Panc1 (cell line): Measurements from ENCODE around the gene C14orf93. TPM values are rescaled to one million over a fixed set of nuclear protein-coding genes. Genes with fewer than 3 reads are reported as not detected.

Experiments used
- ATAC-seq: fragments of 200-7000 bp; cut with Tn5 transposase; 2 replicates; pipeline ENCODE4 v1.9.1; 2020; ENCODE audit warnings: mild to moderate bottlenecking, moderate library complexity
- BruUV-seq: library from RNA; stranded (reverse); fragments of 400-500 nt; replicated peaks from 2 replicates; lab custom pipeline; 2021; lab: Mats Ljungman, UMichigan
- CTCF ChIA-PET: fragments of 300-600 bp; sonication (Branson Sonifier 250); formaldehyde crosslinking; loops from one replicate; lab custom pipeline; 2022; ENCODE audit warnings: antibody characterized with exemption; lab: Charles Lee
- POLR2A ChIA-PET: fragments of 300-600 bp; sonication (Branson Sonifier 250); formaldehyde crosslinking; loops from one replicate; lab custom pipeline; 2022; ENCODE audit warnings: antibody characterized with exemption; lab: Charles Lee
- DNase-seq: peaks from one replicate; pipeline ENCODE4 v3.0.0-alpha.2; 2010; ENCODE audit warnings: low read depth, low spot score
- H3K27ac ChIP-seq: 2 replicates; pipeline ENCODE4 v1.5.1; 2011; ENCODE audit warnings: mild to moderate bottlenecking, low read length, inconsistent platforms
- H3K27me3 ChIP-seq: fragments of 200-500 bp; sonication (Bioruptor generic); 2 replicates; pipeline ENCODE4 v1.6.0; 2014; ENCODE audit warnings: low read length, inconsistent platforms; ENCODE audit not compliant: control insufficient read depth, insufficient read depth
- H3K36me3 ChIP-seq: fragments of 200-500 bp; sonication (Bioruptor generic); 2 replicates; pipeline ENCODE4 v1.5.1; 2014; ENCODE audit warnings: inconsistent platforms, mild to moderate bottlenecking, low read length, moderate library complexity; ENCODE audit not compliant: control insufficient read depth, insufficient read depth
- H3K4me1 ChIP-seq: 2 replicates; pipeline ENCODE4 v1.5.1; 2011; ENCODE audit warnings: inconsistent platforms, mild to moderate bottlenecking, low read length, moderate library complexity; ENCODE audit not compliant: control insufficient read depth, insufficient read depth
- H3K4me3 ChIP-seq, 2 experiments: 2 replicates each; pipeline ENCODE4 v1.5.1; 2011 to 2012; ENCODE audit warnings: low read depth in 2 of 2, low read length in 2 of 2, mild to moderate bottlenecking in 2 of 2, inconsistent platforms in 1 of 2, moderate library complexity in 1 of 2
- H3K9me3 ChIP-seq: fragments of 200-500 bp; sonication (Bioruptor generic); 2 replicates; pipeline ENCODE4 v1.5.1; 2014; ENCODE audit warnings: low read depth, mild to moderate bottlenecking, inconsistent platforms, low read length, moderate library complexity; ENCODE audit not compliant: control insufficient read depth, insufficient read depth
- POLR2AphosphoS5 ChIP-seq: IDR thresholded peaks from 2 replicates; pipeline ENCODE4 v1.6.1; 2012; ENCODE audit warnings: mild to moderate bottlenecking, low read depth, low read length, moderate library complexity
- SIN3A ChIP-seq: IDR thresholded peaks from 2 replicates; pipeline ENCODE4 v1.6.1; 2012; ENCODE audit warnings: low read depth, mild to moderate bottlenecking, low read length, moderate library complexity, borderline replicate concordance; ENCODE audit not compliant: insufficient read depth
- TCF7L2 ChIP-seq: IDR thresholded peaks from 2 replicates; pipeline ENCODE4 v1.6.1; 2011; ENCODE audit warnings: mild to moderate bottlenecking, low read depth, low read length, inconsistent platforms
- in situ Hi-C: cut with HindIII; loops from 2 replicates; pipeline ENCODE4 v1.10.0; 2016; ENCODE audit warnings: low sequenced_read_pairs, low pct_unique_long_range_greater_than_20kb
- intact Hi-C: fragments of 100-400 bp; cut with micrococcal nuclease; formaldehyde crosslinking; loops from one replicate; pipeline ENCODE4 v1.10.0; 2022; ENCODE audit not compliant: unreplicated experiment
- total RNA-seq: library from RNA; stranded (reverse); gene quantifications from one replicate; pipeline ENCODE4 v1.2.1, GENCODE V29; 2021; ENCODE audit not compliant: unreplicated experiment
- TF ChIP-seq, protein P1 (sequence below): fragments of 450-650 bp; IDR thresholded peaks from 2 replicates; pipeline ENCODE4 v1.5.1; 2017; ENCODE audit warnings: mild to moderate bottlenecking
- TF ChIP-seq, protein P2 (sequence below), 2 experiments: IDR thresholded peaks; 2 replicates each; pipeline ENCODE4 v1.6.1; 2011 to 2012; ENCODE audit warnings: low read depth in 2 of 2, control low read depth in 1 of 2, low read length in 1 of 2, mild to moderate bottlenecking in 1 of 2, moderate library complexity in 1 of 2; ENCODE audit not compliant: insufficient read depth in 1 of 2

Gene C14orf93
- total RNA-seq, 1 experiment from 2014 or later, result 5.6 TPM

DNA sequence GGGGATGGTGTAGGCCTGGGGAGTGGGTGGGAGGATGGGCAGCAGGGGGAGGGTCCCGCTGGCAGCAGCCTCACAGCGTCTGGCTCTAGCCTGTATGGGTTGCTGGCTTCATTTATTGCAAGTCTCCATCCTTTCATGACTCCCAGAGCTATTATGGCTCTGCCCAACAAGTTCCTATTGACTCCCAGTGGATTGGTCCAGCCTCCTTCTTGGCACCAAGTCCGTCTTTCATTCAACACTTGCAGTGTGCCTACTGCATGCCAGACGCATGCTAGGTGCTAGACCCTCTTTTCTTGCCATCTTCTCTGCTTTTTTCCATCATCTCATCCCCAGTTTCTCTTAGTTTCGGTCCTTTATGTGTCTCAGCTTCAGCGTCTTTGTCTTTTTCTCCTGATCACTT lies 33.2 kb upstream of the C14orf93 start:
- POLR2A ChIA-PET, result no interaction called here
- Histone ChIP-seq H3K4me3 (no peak overlapping the region), H3K36me3 (no peaks in the 10 kb centered on the region), H3K27ac (no peak overlapping the region), H3K4me1 (no peaks in the 10 kb centered on the region), H3K27me3 (no peaks in the 10 kb centered on the region), H3K9me3 (no peaks in the 10 kb centered on the region)
- intact Hi-C loops, result no loop called here
- DNase-seq, result no peak
- in situ Hi-C loops, result no loop called here
- TF ChIP-seq, protein P1, sequence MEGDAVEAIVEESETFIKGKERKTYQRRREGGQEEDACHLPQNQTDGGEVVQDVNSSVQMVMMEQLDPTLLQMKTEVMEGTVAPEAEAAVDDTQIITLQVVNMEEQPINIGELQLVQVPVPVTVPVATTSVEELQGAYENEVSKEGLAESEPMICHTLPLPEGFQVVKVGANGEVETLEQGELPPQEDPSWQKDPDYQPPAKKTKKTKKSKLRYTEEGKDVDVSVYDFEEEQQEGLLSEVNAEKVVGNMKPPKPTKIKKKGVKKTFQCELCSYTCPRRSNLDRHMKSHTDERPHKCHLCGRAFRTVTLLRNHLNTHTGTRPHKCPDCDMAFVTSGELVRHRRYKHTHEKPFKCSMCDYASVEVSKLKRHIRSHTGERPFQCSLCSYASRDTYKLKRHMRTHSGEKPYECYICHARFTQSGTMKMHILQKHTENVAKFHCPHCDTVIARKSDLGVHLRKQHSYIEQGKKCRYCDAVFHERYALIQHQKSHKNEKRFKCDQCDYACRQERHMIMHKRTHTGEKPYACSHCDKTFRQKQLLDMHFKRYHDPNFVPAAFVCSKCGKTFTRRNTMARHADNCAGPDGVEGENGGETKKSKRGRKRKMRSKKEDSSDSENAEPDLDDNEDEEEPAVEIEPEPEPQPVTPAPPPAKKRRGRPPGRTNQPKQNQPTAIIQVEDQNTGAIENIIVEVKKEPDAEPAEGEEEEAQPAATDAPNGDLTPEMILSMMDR, result no peak
- TF ChIP-seq, protein P2, sequence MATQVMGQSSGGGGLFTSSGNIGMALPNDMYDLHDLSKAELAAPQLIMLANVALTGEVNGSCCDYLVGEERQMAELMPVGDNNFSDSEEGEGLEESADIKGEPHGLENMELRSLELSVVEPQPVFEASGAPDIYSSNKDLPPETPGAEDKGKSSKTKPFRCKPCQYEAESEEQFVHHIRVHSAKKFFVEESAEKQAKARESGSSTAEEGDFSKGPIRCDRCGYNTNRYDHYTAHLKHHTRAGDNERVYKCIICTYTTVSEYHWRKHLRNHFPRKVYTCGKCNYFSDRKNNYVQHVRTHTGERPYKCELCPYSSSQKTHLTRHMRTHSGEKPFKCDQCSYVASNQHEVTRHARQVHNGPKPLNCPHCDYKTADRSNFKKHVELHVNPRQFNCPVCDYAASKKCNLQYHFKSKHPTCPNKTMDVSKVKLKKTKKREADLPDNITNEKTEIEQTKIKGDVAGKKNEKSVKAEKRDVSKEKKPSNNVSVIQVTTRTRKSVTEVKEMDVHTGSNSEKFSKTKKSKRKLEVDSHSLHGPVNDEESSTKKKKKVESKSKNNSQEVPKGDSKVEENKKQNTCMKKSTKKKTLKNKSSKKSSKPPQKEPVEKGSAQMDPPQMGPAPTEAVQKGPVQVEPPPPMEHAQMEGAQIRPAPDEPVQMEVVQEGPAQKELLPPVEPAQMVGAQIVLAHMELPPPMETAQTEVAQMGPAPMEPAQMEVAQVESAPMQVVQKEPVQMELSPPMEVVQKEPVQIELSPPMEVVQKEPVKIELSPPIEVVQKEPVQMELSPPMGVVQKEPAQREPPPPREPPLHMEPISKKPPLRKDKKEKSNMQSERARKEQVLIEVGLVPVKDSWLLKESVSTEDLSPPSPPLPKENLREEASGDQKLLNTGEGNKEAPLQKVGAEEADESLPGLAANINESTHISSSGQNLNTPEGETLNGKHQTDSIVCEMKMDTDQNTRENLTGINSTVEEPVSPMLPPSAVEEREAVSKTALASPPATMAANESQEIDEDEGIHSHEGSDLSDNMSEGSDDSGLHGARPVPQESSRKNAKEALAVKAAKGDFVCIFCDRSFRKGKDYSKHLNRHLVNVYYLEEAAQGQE (IDR thresholded peaks at IDR 0.05; ENCODE audit: insufficient read depth in 1 of 2, low read depth in 2 of 2, low read length in 1 of 2), result no peak
- TF ChIP-seq TCF7L2, result no peak
- no peak for TF ChIP-seq POLR2AphosphoS5
- no peak for TF ChIP-seq SIN3A
- ATAC-seq, result no peak
- CTCF ChIA-PET, result no interaction called here
- no TSS peak for BruUV-seq

DNA sequence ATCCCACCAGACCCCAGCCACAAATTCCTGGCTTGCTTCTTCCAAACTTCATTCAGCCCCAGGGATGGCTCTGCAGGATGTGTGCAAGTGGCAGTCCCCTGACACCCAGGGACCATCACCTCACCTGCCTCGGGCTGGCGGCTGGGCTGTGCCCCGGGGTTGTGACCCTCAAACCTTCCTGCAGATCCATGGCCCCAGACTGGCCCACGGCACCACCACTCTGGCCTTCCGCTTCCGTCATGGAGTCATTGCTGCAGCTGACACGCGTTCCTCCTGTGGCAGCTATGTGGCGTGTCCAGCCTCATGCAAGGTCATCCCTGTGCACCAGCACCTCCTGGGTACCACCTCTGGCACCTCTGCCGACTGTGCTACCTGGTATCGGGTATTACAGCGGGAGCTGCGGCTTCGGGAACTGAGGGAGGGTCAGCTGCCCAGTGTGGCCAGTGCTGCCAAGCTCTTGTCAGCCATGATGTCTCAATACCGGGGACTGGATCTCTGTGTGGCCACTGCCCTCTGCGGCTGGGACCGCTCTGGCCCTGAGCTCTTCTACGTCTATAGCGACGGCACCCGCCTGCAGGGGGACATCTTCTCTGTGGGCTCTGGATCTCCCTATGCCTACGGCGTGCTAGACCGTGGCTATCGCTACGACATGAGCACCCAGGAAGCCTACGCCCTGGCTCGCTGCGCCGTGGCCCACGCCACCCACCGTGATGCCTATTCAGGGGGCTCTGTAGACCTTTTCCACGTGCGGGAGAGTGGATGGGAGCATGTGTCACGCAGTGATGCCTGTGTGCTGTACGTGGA lies 32.4 kb upstream of the C14orf93 start, which contains the start of gene PSMB11:
PSMB11 (plus strand) TSS at position 51 of the 804 bp plus-strand sequence; CDS start at position 65, 14 bp downstream.
- in situ Hi-C loops (no loop called here), intact Hi-C loops (no loop called here)
- no peak within 1 kb of the TSS for H3K4me3 ChIP-seq
- no peaks in the 10 kb centered on the region for H3K27me3 ChIP-seq
- no peaks in the 10 kb centered on the region for H3K36me3 ChIP-seq
- H3K27ac ChIP-seq, result no peak within 1 kb of the TSS
- ChIA-PET POLR2A (interaction anchor here (0.5 to 0.6 kb wide), 2 partner anchors 38 to 54 kb away, joined by 7 read pairs; no protein-coding TSS in a partner anchor), CTCF (interaction anchor here (1.0 kb wide), 1 partner anchor 10 kb away, joined by 3 read pairs; no protein-coding TSS in a partner anchor)
- ATAC-seq (no peak), DNase-seq (no peak)
- BruUV-seq, result no TSS peak
- no peaks in the 10 kb centered on the region for H3K4me1 ChIP-seq
- TF ChIP-seq SIN3A (no peak), POLR2AphosphoS5 (no peak), TCF7L2 (no peak)
- TF ChIP-seq, protein P1, result no peak
- TF ChIP-seq, protein P2 (IDR thresholded peaks at IDR 0.05; ENCODE audit: insufficient read depth in 1 of 2, low read depth in 2 of 2, low read length in 1 of 2), result no peak
- H3K9me3 ChIP-seq, result no peaks in the 10 kb centered on the region
